Mucosa of stomach (tissue), 1 donor: ENCODE measurements around the gene SCARF2.
"Not testable (repeated sequence)": the region's sequence is repeated elsewhere in the genome, so short reads cannot be mapped to it uniquely, and the experiment has no call there.

Experiments
- H3K27me3 ChIP-seq: one replicate; pipeline ENCODE4 v1.7.0; 2013; ENCODE audit warnings: mild to moderate bottlenecking, low read length; ENCODE audit not compliant: control insufficient read depth, insufficient read depth
- H3K36me3 ChIP-seq: one replicate; pipeline ENCODE4 v1.7.0; 2013; ENCODE audit warnings: low read length; ENCODE audit not compliant: control insufficient read depth, insufficient read depth
- H3K4me1 ChIP-seq: one replicate; pipeline ENCODE4 v1.7.0; 2013; ENCODE audit warnings: mild to moderate bottlenecking, low read length; ENCODE audit not compliant: control insufficient read depth, insufficient read depth
- H3K4me3 ChIP-seq: one replicate; pipeline ENCODE4 v1.7.0; 2013; ENCODE audit warnings: low read length
- H3K9ac ChIP-seq: one replicate; pipeline ENCODE4 v1.7.0; 2013; ENCODE audit warnings: mild to moderate bottlenecking, low read length, moderate library complexity
- H3K9me3 ChIP-seq: one replicate; pipeline ENCODE4 v1.7.0; 2013; ENCODE audit warnings: mild to moderate bottlenecking, low read length, moderate library complexity; ENCODE audit not compliant: control insufficient read depth
- donor health status: Pancreatic carcinoma.

The SCARF2 gene

DNA sequence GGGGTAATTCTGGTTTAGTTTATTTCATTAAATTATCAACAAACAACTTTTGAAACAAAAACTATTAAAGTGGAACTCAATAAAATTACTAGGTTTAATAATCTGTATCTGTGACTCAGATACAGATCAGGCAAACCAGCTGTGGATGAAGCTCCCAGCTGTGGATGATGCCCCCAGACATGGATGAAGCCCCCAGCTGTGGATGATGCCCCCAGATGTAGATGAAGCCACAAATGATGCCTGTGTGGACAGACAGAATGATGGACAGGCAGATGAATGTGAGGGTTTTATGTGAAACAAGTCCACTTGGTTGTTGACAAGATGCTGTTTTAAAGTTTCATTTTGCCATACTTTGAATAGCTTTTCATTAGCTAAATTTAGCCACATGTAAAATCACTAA is 49.4 kb downstream of the SCARF2 start:
- Histone ChIP-seq H3K9ac (no peak overlapping the region), H3K9me3 (no peaks in the 10 kb centered on the region), H3K4me3 (no peak overlapping the region), H3K27me3 (peaks cover 5% of the 10 kb centered on the region), H3K4me1 (peaks cover under 1% of the 10 kb centered on the region), H3K36me3 (no peaks in the 10 kb centered on the region)

- Histone ChIP-seq H3K36me3 (no peaks in the 10 kb centered on the region), H3K27me3 (peaks cover 5% of the 10 kb centered on the region), H3K9me3 (no peaks in the 10 kb centered on the region), H3K4me1 (no peaks in the 10 kb centered on the region), H3K9ac (no peak overlapping the region), H3K4me3 (no peak overlapping the region)
Observed at GRCh38 chr22:20386972-20387371, 50.7 kb downstream of the SCARF2 start.

- Histone ChIP-seq H3K27me3 (peaks cover 5% of the 10 kb centered on the region), H3K36me3 (no peaks in the 10 kb centered on the region), H3K4me3 (no peak overlapping the region), H3K9ac (no peak overlapping the region), H3K4me1 (no peaks in the 10 kb centered on the region), H3K9me3 (no peaks in the 10 kb centered on the region)
Observed at GRCh38 chr22:20386336-20386735, 51.3 kb downstream of the SCARF2 start.

- Histone ChIP-seq H3K36me3 (no peaks in the 10 kb centered on the region), H3K4me3 (no peak overlapping the region), H3K4me1 (no peaks in the 10 kb centered on the region), H3K27me3 (peaks cover 5% of the 10 kb centered on the region), H3K9me3 (no peaks in the 10 kb centered on the region), H3K9ac (no peak overlapping the region)
Observed at GRCh38 chr22:20384865-20385264, 52.8 kb downstream of the SCARF2 start.

- Histone ChIP-seq H3K9ac (no peak overlapping the region), H3K27me3 (peaks cover 5% of the 10 kb centered on the region), H3K36me3 (no peaks in the 10 kb centered on the region), H3K4me1 (no peaks in the 10 kb centered on the region), H3K9me3 (no peaks in the 10 kb centered on the region), H3K4me3 (no peak overlapping the region)
Observed at GRCh38 chr22:20384171-20384570, 53.5 kb downstream of the SCARF2 start.

GRCh38 chr22:20383538-20383937 is 54.1 kb downstream of the SCARF2 start:
- no peaks in the 10 kb centered on the region for H3K36me3 ChIP-seq
- peaks cover 5% of the 10 kb centered on the region for H3K27me3 ChIP-seq
- H3K4me3 ChIP-seq, result no peak overlapping the region
- H3K9me3 ChIP-seq, result no peaks in the 10 kb centered on the region
- H3K4me1 ChIP-seq, result no peaks in the 10 kb centered on the region
- no peak overlapping the region for H3K9ac ChIP-seq

GRCh38 chr22:20380486-20380885 is 57.1 kb downstream of the SCARF2 start:
- H3K9ac ChIP-seq, result no peak overlapping the region
- no peaks in the 10 kb centered on the region for H3K9me3 ChIP-seq
- H3K4me1 ChIP-seq, result no peaks in the 10 kb centered on the region
- no peak overlapping the region for H3K4me3 ChIP-seq
- H3K27me3 ChIP-seq, result peaks cover 2% of the 10 kb centered on the region
- H3K36me3 ChIP-seq, result no peaks in the 10 kb centered on the region

- not testable (repeated sequence) for H3K4me1 ChIP-seq
Observed at GRCh38 chr22:20378684-20379083, 58.9 kb downstream of the SCARF2 start.

GRCh38 chr22:20378110-20378509 is 59.5 kb downstream of the SCARF2 start:
- Histone ChIP-seq H3K9me3 (no peaks in the 10 kb centered on the region), H3K4me3 (no peak overlapping the region), H3K9ac (no peak overlapping the region), H3K27me3 (no peaks in the 10 kb centered on the region), H3K4me1 (no peaks in the 10 kb centered on the region), H3K36me3 (no peaks in the 10 kb centered on the region)

More at GRCh38 chr22:20378684-20379083, 58.9 kb downstream of the SCARF2 start:
- not testable (repeated sequence) for H3K27me3 ChIP-seq, H3K9me3 ChIP-seq, H3K4me3 ChIP-seq, H3K9ac ChIP-seq, H3K36me3 ChIP-seq

DNA sequence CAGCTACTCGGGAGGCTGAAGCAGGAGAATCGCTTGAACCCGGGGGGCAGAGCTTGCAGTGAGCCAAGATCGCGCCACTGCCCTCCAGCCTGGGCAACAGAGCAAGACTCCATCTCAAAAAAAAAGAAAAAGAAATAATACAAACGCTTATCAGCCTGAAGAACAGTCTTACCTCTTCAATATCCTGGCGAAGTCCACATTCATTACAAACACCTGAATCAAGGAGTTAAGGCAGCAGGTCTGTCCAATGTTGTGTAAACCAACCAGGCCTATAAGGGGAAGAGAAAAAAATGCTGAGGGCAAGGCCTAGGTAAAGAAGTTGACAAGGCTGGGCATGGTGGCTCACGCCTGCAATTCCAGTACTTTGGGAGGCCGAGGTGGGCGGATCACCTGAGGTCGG is 60.6 kb downstream of the SCARF2 start:
- H3K4me1 ChIP-seq, H3K27me3 ChIP-seq, H3K36me3 ChIP-seq, H3K9ac ChIP-seq, H3K9me3 ChIP-seq, H3K4me3 ChIP-seq: not testable (repeated sequence)

DNA sequence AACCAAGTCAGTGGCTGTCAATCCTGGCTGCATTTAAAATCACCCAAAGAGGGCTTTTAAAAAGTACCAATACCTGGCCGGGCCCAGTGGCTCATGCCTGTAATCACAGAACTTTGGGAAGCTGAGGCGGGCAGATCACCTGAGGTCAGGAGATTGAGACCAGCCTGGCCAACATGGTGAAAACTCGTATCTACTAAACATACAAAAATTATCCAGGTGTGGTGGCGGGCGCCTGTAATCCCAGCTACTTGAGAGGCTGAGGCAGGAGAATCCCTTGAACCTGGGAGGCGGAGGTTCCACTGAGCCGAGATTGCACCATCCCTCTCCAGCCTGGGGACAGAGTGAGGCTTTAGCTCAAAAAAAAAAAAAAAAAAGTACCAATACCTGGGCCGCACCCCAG is 61.3 kb downstream of the SCARF2 start:
- not testable (repeated sequence) for H3K4me1 ChIP-seq, H3K9ac ChIP-seq, H3K27me3 ChIP-seq, H3K36me3 ChIP-seq, H3K4me3 ChIP-seq, H3K9me3 ChIP-seq
